Liver (tissue), 9 donors: ENCODE results near the gene MAFG. TPM values are rescaled to one million over a fixed set of nuclear protein-coding genes. Genes with fewer than 3 reads are reported as not detected.

Experiments used
- DNase-seq: peaks from one replicate; pipeline ENCODE4 v3.0.0-alpha.2; 2017; ENCODE audit warnings: low spot score
- H3K27ac ChIP-seq, 2 donors: one replicate each; pipeline ENCODE4 v1.7.0; 2013; ENCODE audit warnings: inconsistent platforms in 2 of 2, low read length in 2 of 2, control low read depth in 1 of 2, low read depth in 1 of 2, mild to moderate bottlenecking in 1 of 2
- H3K27me3 ChIP-seq, 4 donors: one replicate each; pipeline versions ENCODE4 v1.6.1 to v1.7.0; 2013; ENCODE audit warnings: low read length in 3 of 4, inconsistent platforms in 1 of 4, mild to moderate bottlenecking in 1 of 4, moderate library complexity in 1 of 4; ENCODE audit not compliant: control insufficient read depth in 4 of 4, insufficient read depth in 4 of 4
- H3K36me3 ChIP-seq, 4 donors: one replicate each; pipeline versions ENCODE4 v1.6.1 to v1.7.0; 2013; ENCODE audit warnings: low read length in 3 of 4, mild to moderate bottlenecking in 3 of 4, low read depth in 1 of 4, moderate library complexity in 1 of 4; ENCODE audit not compliant: control insufficient read depth in 4 of 4, insufficient read depth in 3 of 4
- H3K4me1 ChIP-seq, 4 donors: one replicate each; pipeline versions ENCODE4 v1.6.1 to v1.7.0; 2013; ENCODE audit warnings: low read length in 3 of 4, mild to moderate bottlenecking in 3 of 4, moderate library complexity in 1 of 4; ENCODE audit not compliant: control insufficient read depth in 4 of 4, insufficient read depth in 4 of 4
- H3K4me3 ChIP-seq, 3 donors: one replicate each; pipeline versions ENCODE4 v1.6.1 to v1.7.0; 2013; ENCODE audit warnings: low read length in 3 of 3, control low read depth in 1 of 3, low read depth in 1 of 3, mild to moderate bottlenecking in 1 of 3
- H3K9ac ChIP-seq, 2 donors: one replicate each; pipeline ENCODE4 v1.7.0; 2013; ENCODE audit warnings: low read length in 2 of 2, mild to moderate bottlenecking in 2 of 2, moderate library complexity in 2 of 2, control low read depth in 1 of 2, low read depth in 1 of 2
- H3K9me3 ChIP-seq, 4 donors: one replicate each; pipeline versions ENCODE4 v1.6.1 to v1.7.0; 2013; ENCODE audit warnings: low read length in 3 of 4; ENCODE audit not compliant: control insufficient read depth in 4 of 4
- FOXA1 ChIP-seq: IDR thresholded peaks from 2 replicates; pipeline ENCODE4 v1.6.1; 2016; ENCODE audit warnings: antibody characterized with exemption
- GABPA ChIP-seq, 2 donors: IDR thresholded peaks in 1 of 2; conservative IDR thresholded peaks in 1 of 2; 2 replicates each; pipeline ENCODE4 v1.6.1; 2016; ENCODE audit warnings: antibody characterized with exemption in 2 of 2, mild to moderate bottlenecking in 1 of 2, moderate library complexity in 1 of 2
- JUND ChIP-seq, 2 donors: IDR thresholded peaks; 2 replicates each; pipeline ENCODE4 v1.6.1; 2016; ENCODE audit warnings: antibody characterized with exemption in 2 of 2
- RAD21 ChIP-seq, 2 donors: IDR thresholded peaks; 2 replicates each; pipeline ENCODE4 v1.6.1; 2016; ENCODE audit warnings: antibody characterized with exemption in 2 of 2, mild to moderate bottlenecking in 2 of 2
- RXRA ChIP-seq, 2 donors: IDR thresholded peaks; 2 replicates each; pipeline ENCODE4 v1.6.1; 2017 to 2018; ENCODE audit warnings: antibody characterized with exemption in 2 of 2, mild to moderate bottlenecking in 1 of 2
- SP1 ChIP-seq: IDR thresholded peaks from 2 replicates; pipeline ENCODE4 v1.6.1; 2018; ENCODE audit warnings: antibody characterized with exemption, mild to moderate bottlenecking
- WGBS: extraction: QIAGEN DNeasy Blood & Tissue Kit; methylation state at CpG from one replicate; pipeline ENCODE4 v1.1.7; 2013; 5-methylcytosine and 5-hydroxymethylcytosine counted together
- polyA plus RNA-seq, 2 donors: library from polyadenylated mRNA; stranded (reverse) in 1 of 2; unstranded in 1 of 2; fragments of 200-250 nt in 1 of 2; fragments of >200 nt in 1 of 2; fragmentation: Nextera tagmentation in 1 of 2; extraction: Ambion mirVana in 1 of 2; gene quantifications; one replicate each; pipeline versions ENCODE4 v1.2.1 to v1.2.3, GENCODE V29; 2013 to 2015
- total RNA-seq, 2 donors: library from RNA; depleted of rRNA; stranded (reverse); fragments of >200 nt; gene quantifications; one replicate each; pipeline ENCODE4 v1.2.3, GENCODE V29; 2014
- TF ChIP-seq, protein P1 (sequence below): fragments of 150-350 bp; IDR thresholded peaks from 2 replicates; pipeline ENCODE4 v1.5.1; 2017; ENCODE audit warnings: improper control_type of control experiment, low read depth, low read length; ENCODE audit not compliant: missing input control
- TF ChIP-seq, protein P2 (sequence below): IDR thresholded peaks from 2 replicates; pipeline ENCODE4 v1.6.1; 2016; ENCODE audit warnings: antibody characterized with exemption
- TF ChIP-seq, protein P3 (sequence below): IDR thresholded peaks from 2 replicates; pipeline ENCODE4 v1.6.1; 2016; ENCODE audit warnings: antibody characterized with exemption
- TF ChIP-seq, protein P4 (sequence below): IDR thresholded peaks from 2 replicates; pipeline ENCODE4 v1.6.1; 2016; ENCODE audit warnings: antibody characterized with exemption
- donor health status: healthy.
- donor health status: healthy.
- donor health status: healthy.
- donor health status: healthy.
- donor health status: healthy.

Gene MAFG
- total and polyA plus RNA-seq, 4 donors = 3.0 to 17.0 (median 8.9) TPM

DNA sequence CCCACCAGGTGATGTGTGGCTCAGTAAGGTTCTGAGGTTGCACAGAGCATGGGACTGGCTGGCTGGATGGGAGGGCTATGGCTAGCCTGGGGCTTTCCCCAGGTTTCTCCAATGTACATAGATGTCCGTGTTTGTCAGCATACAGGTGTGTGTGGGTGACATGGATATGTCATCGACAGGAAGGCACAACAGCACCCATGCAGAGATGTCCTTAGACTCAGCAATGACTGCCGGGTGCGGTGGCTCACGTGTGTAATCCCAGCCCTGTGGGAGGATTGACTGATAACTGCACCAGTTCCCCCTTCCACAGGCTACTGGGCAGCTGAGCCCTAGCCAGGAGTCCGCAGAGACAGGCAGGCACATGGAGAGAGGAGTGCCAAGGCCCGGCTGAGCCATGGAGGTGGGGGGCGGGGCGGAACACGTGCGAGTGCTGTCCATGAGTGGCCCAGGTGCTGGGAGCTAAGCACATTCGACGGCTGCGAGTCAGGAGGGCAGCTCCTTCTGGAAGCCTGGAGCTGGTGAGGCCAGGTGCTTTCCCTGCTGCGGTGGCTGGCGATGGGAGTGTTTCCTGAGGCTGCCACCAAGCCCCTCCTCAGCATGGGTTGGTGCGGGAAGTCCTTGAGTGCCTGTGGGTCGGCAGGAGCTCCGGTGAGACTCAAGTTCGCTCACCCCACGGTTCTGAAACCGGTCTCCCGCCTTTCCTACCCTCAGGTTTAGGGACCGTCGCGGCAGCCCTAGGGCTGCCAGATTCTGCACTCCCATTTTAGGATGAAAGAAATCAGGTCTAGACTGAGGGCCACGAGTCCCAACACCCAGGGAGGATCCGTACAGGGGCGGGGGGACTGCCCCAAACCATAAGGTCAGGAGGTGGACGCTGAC, 49.0 kb upstream of the MAFG start:
- H3K27me3 ChIP-seq = no peaks in the 10 kb centered on the region
- TF ChIP-seq, protein P1, sequence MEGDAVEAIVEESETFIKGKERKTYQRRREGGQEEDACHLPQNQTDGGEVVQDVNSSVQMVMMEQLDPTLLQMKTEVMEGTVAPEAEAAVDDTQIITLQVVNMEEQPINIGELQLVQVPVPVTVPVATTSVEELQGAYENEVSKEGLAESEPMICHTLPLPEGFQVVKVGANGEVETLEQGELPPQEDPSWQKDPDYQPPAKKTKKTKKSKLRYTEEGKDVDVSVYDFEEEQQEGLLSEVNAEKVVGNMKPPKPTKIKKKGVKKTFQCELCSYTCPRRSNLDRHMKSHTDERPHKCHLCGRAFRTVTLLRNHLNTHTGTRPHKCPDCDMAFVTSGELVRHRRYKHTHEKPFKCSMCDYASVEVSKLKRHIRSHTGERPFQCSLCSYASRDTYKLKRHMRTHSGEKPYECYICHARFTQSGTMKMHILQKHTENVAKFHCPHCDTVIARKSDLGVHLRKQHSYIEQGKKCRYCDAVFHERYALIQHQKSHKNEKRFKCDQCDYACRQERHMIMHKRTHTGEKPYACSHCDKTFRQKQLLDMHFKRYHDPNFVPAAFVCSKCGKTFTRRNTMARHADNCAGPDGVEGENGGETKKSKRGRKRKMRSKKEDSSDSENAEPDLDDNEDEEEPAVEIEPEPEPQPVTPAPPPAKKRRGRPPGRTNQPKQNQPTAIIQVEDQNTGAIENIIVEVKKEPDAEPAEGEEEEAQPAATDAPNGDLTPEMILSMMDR = no peak
- TF ChIP-seq, protein P2, sequence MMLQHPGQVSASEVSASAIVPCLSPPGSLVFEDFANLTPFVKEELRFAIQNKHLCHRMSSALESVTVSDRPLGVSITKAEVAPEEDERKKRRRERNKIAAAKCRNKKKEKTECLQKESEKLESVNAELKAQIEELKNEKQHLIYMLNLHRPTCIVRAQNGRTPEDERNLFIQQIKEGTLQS = no peak
- TF ChIP-seq, protein P3, sequence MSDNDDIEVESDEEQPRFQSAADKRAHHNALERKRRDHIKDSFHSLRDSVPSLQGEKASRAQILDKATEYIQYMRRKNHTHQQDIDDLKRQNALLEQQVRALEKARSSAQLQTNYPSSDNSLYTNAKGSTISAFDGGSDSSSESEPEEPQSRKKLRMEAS = peak; percentile 94
- TF ChIP-seq SP1 (peak; percentile 34), FOXA1 (no peak), RAD21 (IDR thresholded peaks at IDR 0.05) (peak in 1 of 2 donors; percentile 8), RXRA (IDR thresholded peaks at IDR 0.05) (peak in 1 of 2 donors; percentile 12)
- H3K9ac ChIP-seq = peak overlapping the region; percentile 63 to 88
- H3K4me1 ChIP-seq = peaks cover 6 to 27% (median 21%) of the 10 kb centered on the region in 4 donors
- peak; percentile 44 for DNase-seq
- H3K27ac ChIP-seq = peak overlapping the region; percentile 89 to 96
- peak overlapping the region; percentile 58 to 91 (median 66) for H3K4me3 ChIP-seq
- peaks cover 0 to 2% (median 0%) of the 10 kb centered on the region in 4 donors for H3K9me3 ChIP-seq
- WGBS = 21% methylated on average over 30 of the region's 30 CpGs
- H3K36me3 ChIP-seq = peaks cover 0 to 3% (median 0%) of the 10 kb centered on the region in 4 donors

DNA sequence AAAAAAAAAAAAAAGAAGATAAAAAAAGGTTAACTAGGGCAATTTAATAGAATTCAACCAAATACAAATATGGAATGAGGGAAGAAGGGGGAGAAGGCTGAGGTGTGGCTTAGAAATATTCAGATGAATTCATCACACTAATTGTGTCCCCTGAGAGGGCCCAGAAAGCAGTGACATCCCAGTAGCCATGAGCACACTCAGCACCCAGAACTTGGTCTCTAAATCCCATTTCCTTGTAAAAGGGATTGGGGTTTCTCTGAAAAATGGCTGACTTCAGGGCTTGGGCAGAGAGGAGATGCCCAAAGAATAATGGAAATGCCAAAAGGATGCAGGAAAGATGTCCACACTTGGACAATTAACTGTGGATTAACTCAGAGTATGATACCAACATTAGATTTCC, 45.9 kb upstream of the MAFG start:
- TF ChIP-seq GABPA (IDR thresholded peaks at IDR 0.05 in 1 of 2, conservative IDR thresholded peaks at IDR 0.05 in 1 of 2) = no peak
- TF ChIP-seq, protein P3 = no peak
- no peak for TF ChIP-seq JUND (IDR thresholded peaks at IDR 0.05)
- TF ChIP-seq FOXA1 = no peak
- TF ChIP-seq SP1 = no peak
- TF ChIP-seq, protein P4, sequence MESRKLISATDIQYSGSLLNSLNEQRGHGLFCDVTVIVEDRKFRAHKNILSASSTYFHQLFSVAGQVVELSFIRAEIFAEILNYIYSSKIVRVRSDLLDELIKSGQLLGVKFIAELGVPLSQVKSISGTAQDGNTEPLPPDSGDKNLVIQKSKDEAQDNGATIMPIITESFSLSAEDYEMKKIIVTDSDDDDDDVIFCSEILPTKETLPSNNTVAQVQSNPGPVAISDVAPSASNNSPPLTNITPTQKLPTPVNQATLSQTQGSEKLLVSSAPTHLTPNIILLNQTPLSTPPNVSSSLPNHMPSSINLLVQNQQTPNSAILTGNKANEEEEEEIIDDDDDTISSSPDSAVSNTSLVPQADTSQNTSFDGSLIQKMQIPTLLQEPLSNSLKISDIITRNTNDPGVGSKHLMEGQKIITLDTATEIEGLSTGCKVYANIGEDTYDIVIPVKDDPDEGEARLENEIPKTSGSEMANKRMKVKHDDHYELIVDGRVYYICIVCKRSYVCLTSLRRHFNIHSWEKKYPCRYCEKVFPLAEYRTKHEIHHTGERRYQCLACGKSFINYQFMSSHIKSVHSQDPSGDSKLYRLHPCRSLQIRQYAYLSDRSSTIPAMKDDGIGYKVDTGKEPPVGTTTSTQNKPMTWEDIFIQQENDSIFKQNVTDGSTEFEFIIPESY = no peak
- TF ChIP-seq RXRA (IDR thresholded peaks at IDR 0.05) = no peak
- H3K27me3 ChIP-seq = no peaks in the 10 kb centered on the region
- H3K9ac ChIP-seq = no peak overlapping the region
- no peak overlapping the region for H3K27ac ChIP-seq
- H3K9me3 ChIP-seq = peaks cover 0 to 2% (median 0%) of the 10 kb centered on the region in 4 donors
- H3K4me1 ChIP-seq = peaks cover 3 to 26% (median 11%) of the 10 kb centered on the region in 4 donors
- H3K36me3 ChIP-seq = no peaks in the 10 kb centered on the region
- H3K4me3 ChIP-seq = no peak overlapping the region
- DNase-seq = no peak
